ENCODE results near the gene RPL41.

DNA sequence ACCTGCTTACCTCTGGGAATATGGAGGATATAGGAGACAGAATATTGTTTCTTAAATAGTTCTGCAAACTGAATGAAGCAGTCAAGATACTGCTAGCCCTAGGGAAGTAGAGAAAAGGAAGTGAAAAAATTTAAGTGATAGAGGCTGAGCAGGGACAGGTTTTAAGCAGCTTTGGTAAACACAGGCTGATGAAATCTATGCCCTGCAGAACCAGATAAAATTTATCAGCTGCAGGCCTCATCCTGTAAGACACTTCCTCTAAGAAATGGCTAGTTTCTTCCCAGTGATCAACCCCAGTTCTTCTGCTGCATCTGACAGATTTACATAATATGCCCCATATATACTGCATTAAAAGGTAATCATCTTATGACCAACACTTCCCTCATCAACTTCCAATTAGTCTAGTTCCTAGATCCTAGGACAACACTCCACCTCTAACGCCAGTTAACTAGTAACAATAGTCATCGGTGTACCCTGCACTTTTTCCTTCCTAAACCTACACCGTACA, 10.4 kb downstream of the RPL41 start:
- no peak for TF ChIP-seq CTCF (conservative IDR thresholded peaks at IDR 0.05; ENCODE audit: low read depth, low read length)
- no peak for TF ChIP-seq EZH2phosphoT487 (IDR thresholded peaks at IDR 0.05; ENCODE audit: borderline replicate concordance, low read length)
